ENCODE results near the gene KRT20. TPM values are rescaled to one million over a fixed set of nuclear protein-coding genes. Genes with fewer than 3 reads are reported as not detected.
A peak's percentile ranks its signal among the peaks of the same experiment; 100 is the strongest.

Gene KRT20
- total RNA-seq, 4 donors from 2014 or later, result 0.12 TPM; not detected in 3

- no peak for DNase-seq (ENCODE audit: low spot score in 2 of 2)
- H3K4me3 ChIP-seq (ENCODE audit: low read depth, poor library complexity, severe bottlenecking), result no peak overlapping the region
- TF ChIP-seq CTCF (IDR thresholded peaks at IDR 0.05), result no peak
- intact Hi-C loops (cut with DNase I; ENCODE audit: low total_unique reads), result no loop called here
- 23 to 26% methylated on average over 3 of the region's 3 CpGs for whole genome bisulfite sequencing, 2 donors
Measured at GRCh38 chr17:40910441-40910841, 25.4 kb upstream of the KRT20 start.

- H3K4me3 ChIP-seq (ENCODE audit: low read depth, poor library complexity, severe bottlenecking), result no peak overlapping the region
- intact Hi-C loops (cut with DNase I; ENCODE audit: low total_unique reads), result loop anchor here (5.0 to 10.0 kb wide), 3 partner anchors 105 to 638 kb away; no protein-coding TSS in a partner anchor
- TF ChIP-seq CTCF (IDR thresholded peaks at IDR 0.05) (no peak), POLR2A (IDR thresholded peaks at IDR 0.05) (no peak)
- WGBS, 2 donors, result 17 to 21% methylated on average over 4 of the region's 4 CpGs
- no peak for DNase-seq (ENCODE audit: low spot score in 2 of 2)
Measured at GRCh38 chr17:40909755-40910154, 24.7 kb upstream of the KRT20 start.

- 0 to 1% methylated on average over 5 of the region's 5 CpGs for WGBS, 2 donors
- DNase-seq (ENCODE audit: low spot score in 2 of 2), result peak; percentile 86 to 94
- intact Hi-C loops (cut with DNase I; ENCODE audit: low total_unique reads), result loop anchor here (5.0 to 10.0 kb wide), 3 partner anchors 105 to 638 kb away; no protein-coding TSS in a partner anchor
- H3K4me3 ChIP-seq (ENCODE audit: low read depth, poor library complexity, severe bottlenecking), result no peak overlapping the region
- TF ChIP-seq POLR2A (IDR thresholded peaks at IDR 0.05) (no peak), CTCF (IDR thresholded peaks at IDR 0.05) (peak in 1 of 3 donors; percentile 84)
Measured at GRCh38 chr17:40909351-40909750, 24.3 kb upstream of the KRT20 start.

- intact Hi-C loops (cut with DNase I; ENCODE audit: low total_unique reads), result loop anchor here (5.0 to 10.0 kb wide), 3 partner anchors 102 to 641 kb away; no protein-coding TSS in a partner anchor
- H3K4me3 ChIP-seq (ENCODE audit: low read depth, poor library complexity, severe bottlenecking), result no peak overlapping the region
- WGBS, 2 donors, result 87 to 96% methylated on average over 4 of the region's 4 CpGs
- DNase-seq (ENCODE audit: low spot score in 2 of 2), result no peak
- TF ChIP-seq CTCF (IDR thresholded peaks at IDR 0.05) (no peak), POLR2A (IDR thresholded peaks at IDR 0.05) (no peak)
Measured at GRCh38 chr17:40906613-40907012, 21.6 kb upstream of the KRT20 start.

GRCh38 chr17:40905370-40905769 is 20.3 kb upstream of the KRT20 start:
- WGBS, 2 donors, result 71 to 81% methylated on average over 5 of the region's 5 CpGs
- intact Hi-C loops (cut with DNase I; ENCODE audit: low total_unique reads), result loop anchor here (5.0 to 10.0 kb wide), 3 partner anchors 101 to 642 kb away; no protein-coding TSS in a partner anchor
- no peak for DNase-seq (ENCODE audit: low spot score in 2 of 2)

More at GRCh38 chr17:40905370-40905769, 20.3 kb upstream of the KRT20 start:
- no peak overlapping the region for H3K4me3 ChIP-seq (ENCODE audit: low read depth, poor library complexity, severe bottlenecking)
- TF ChIP-seq CTCF (IDR thresholded peaks at IDR 0.05) (no peak), POLR2A (IDR thresholded peaks at IDR 0.05) (no peak)

Measured in lower leg skin (tissue), 4 donors.